Mesendoderm (in vitro differentiated cells): ENCODE results near the gene CALML3.

ENCODE experiments used
- DNase-seq: peaks from one replicate; pipeline ENCODE4 v3.0.0; 2013
- H2AK5ac ChIP-seq: 2 replicates; pipeline ENCODE4 v1.6.1; 2013; ENCODE audit warnings: low read length, inconsistent platforms
- H2BK120ac ChIP-seq: 2 replicates; pipeline ENCODE4 v1.6.1; 2013; ENCODE audit warnings: low read depth, mild to moderate bottlenecking, low read length, moderate library complexity, mixed read lengths
- H2BK15ac ChIP-seq: replicated peaks from 2 replicates; pipeline ENCODE4 v1.6.1; 2013; ENCODE audit warnings: low read depth, mild to moderate bottlenecking, moderate library complexity
- H2BK5ac ChIP-seq: 2 replicates; pipeline ENCODE4 v1.6.1; 2013; ENCODE audit warnings: low read length, inconsistent platforms
- H3K18ac ChIP-seq: 2 replicates; pipeline ENCODE4 v1.6.1; 2013; ENCODE audit warnings: mild to moderate bottlenecking, low read length, mixed read lengths
- H3K23ac ChIP-seq: one replicate; pipeline ENCODE4 v1.6.1; 2013; ENCODE audit warnings: low read length
- H3K27ac ChIP-seq: 2 replicates; pipeline ENCODE4 v1.5.1; 2013; ENCODE audit warnings: low read depth, mild to moderate bottlenecking, inconsistent platforms, low read length, moderate library complexity
- H3K27me3 ChIP-seq: 2 replicates; pipeline ENCODE4 v1.6.1; 2013; ENCODE audit warnings: low read length, control low read depth, mild to moderate bottlenecking, inconsistent platforms; ENCODE audit not compliant: insufficient read depth, poor library complexity
- H3K36me3 ChIP-seq: 2 replicates; pipeline ENCODE4 v1.6.1; 2013; ENCODE audit warnings: low read length, inconsistent platforms; ENCODE audit not compliant: control insufficient read depth, insufficient read depth
- H3K4ac ChIP-seq: one replicate; pipeline ENCODE4 v1.6.1; 2013; ENCODE audit warnings: low read depth, mild to moderate bottlenecking, low read length, moderate library complexity
- H3K4me1 ChIP-seq: 2 replicates; pipeline ENCODE4 v1.6.1; 2013; ENCODE audit warnings: low read depth, low read length, inconsistent platforms; ENCODE audit not compliant: control insufficient read depth
- H3K4me2 ChIP-seq: 2 replicates; pipeline ENCODE4 v1.6.1; 2013; ENCODE audit warnings: low read length
- H3K4me3 ChIP-seq: 2 replicates; pipeline ENCODE4 v1.5.1; 2013; ENCODE audit warnings: mild to moderate bottlenecking, low read length
- H3K56ac ChIP-seq: one replicate; pipeline ENCODE4 v1.6.1; 2013; ENCODE audit warnings: low read length
- H3K79me1 ChIP-seq: 2 replicates; pipeline ENCODE4 v1.6.1; 2013; ENCODE audit warnings: low read length, inconsistent platforms
- H3K79me2 ChIP-seq: 2 replicates; pipeline ENCODE4 v1.6.1; 2013; ENCODE audit warnings: mild to moderate bottlenecking, low read length; ENCODE audit not compliant: control insufficient read depth, insufficient read depth
- H3K9ac ChIP-seq: 2 replicates; pipeline ENCODE4 v1.6.1; 2013; ENCODE audit warnings: low read length, inconsistent platforms
- H4K5ac ChIP-seq: one replicate; pipeline ENCODE4 v1.6.1; 2013; ENCODE audit warnings: low read length
- H4K8ac ChIP-seq: one replicate; pipeline ENCODE4 v1.6.1; 2013; ENCODE audit warnings: low read depth, mild to moderate bottlenecking, control low read depth, low read length, moderate library complexity
- WGBS: extraction: QIAGEN DNeasy Blood & Tissue Kit; methylation state at CpG from one replicate; pipeline ENCODE4 v1.1.7; 2013; ENCODE audit warnings: low lambda C conversion rate, missing lambda C conversion rate; ENCODE audit not compliant: insufficient coverage; ENCODE audit errors: extremely low coverage; 5-methylcytosine and 5-hydroxymethylcytosine counted together

CALML3 gene

DNA sequence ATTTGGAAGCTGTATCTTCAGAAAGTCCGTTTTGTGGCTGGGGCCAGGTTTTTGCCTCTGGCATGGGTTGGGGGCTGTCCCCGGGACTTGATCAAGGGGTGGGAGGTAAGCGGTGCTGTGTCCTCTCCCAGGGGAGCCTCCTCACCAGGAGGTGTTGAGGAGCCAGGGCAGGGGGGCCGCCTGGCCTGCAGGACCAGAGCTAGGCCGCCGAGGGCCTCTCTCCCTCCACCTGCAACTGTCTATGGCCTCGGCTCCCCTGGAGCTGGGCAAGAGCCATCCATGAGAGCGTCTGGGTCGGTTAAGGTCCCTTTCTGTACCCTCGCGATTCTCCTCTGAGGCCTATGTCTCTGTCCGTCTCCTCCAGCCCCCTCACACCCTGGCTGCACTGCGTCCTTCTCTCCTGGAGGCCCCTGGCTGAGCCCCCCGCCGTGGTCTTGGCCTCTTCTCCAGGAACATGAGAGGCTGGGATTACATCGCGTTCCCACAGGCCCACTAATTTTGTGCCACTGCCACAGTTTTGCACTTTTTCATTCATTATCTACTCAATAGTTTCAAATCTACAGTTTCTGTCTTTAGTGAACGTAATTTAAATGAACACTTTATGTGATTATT, 46.0 kb upstream of the CALML3 start:
- Histone ChIP-seq H3K4me2 (no peak overlapping the region), H3K27me3 (no peaks in the 10 kb centered on the region), H3K4ac (peak overlapping the region; percentile 5), H3K79me2 (no peaks in the 10 kb centered on the region), H2BK120ac (peak overlapping the region; percentile 19), H3K56ac (peak overlapping the region; percentile 17), H3K4me1 (peaks cover 3% of the 10 kb centered on the region), H2AK5ac (no peak overlapping the region), H3K27ac (no peak overlapping the region), H2BK15ac (no peak overlapping the region), H2BK5ac (no peak overlapping the region), H3K9ac (no peak overlapping the region), H3K18ac (peak overlapping the region; percentile 70), H3K36me3 (no peaks in the 10 kb centered on the region), H3K79me1 (no peaks in the 10 kb centered on the region), H3K4me3 (no peak overlapping the region), H3K23ac (no peak overlapping the region), H4K8ac (no peak overlapping the region), H4K5ac (no peak overlapping the region)
- no peak for DNase-seq
- no CpG with 5 or more reads among the region's 18 CpGs for WGBS

DNA sequence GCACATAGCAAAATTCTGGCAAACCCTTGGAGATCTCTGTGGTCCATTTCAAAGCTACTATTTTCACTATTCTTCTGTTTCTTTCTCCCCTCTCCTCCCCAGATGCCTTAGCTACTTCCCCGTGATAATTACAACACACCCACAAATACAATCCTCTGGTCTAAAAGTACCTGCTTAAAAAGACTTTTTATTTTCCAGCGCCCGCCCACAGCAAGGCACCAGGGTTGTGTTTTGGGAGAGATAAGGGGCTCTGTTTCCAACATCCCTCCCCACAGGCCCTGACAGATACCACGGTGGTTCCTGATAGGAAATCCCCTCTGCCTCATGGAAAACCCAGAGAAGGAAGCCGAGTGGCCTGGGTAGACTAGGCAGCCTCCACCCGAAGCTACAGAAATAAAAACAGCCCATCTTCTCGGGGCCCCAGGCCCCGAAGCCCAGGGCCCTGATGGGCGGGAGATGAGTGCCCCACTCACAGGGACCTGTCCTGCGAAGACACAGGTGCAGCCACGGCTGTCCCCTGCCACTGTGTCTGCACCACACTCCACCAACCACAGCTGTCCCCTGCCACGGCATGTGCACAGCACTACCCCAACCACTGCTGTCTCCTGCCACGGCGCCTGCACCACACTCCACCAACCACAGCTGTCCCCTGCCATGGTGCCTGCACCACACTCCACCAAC, 45.1 kb upstream of the CALML3 start:
- no peak overlapping the region for H3K56ac ChIP-seq
- no peak overlapping the region for H3K9ac ChIP-seq
- H3K18ac ChIP-seq = no peak overlapping the region
- no peaks in the 10 kb centered on the region for H3K27me3 ChIP-seq
- no peak overlapping the region for H2BK120ac ChIP-seq
- no CpG with 5 or more reads among the region's 14 CpGs for WGBS
- peak overlapping the region; percentile 50 for H2AK5ac ChIP-seq
- peaks cover 3% of the 10 kb centered on the region for H3K4me1 ChIP-seq
- no peak overlapping the region for H2BK15ac ChIP-seq
- H4K5ac ChIP-seq = no peak overlapping the region
- peak overlapping the region; percentile 25 for H3K4ac ChIP-seq
- no peak overlapping the region for H3K4me2 ChIP-seq
- no peaks in the 10 kb centered on the region for H3K79me1 ChIP-seq
- peak; percentile 46 for DNase-seq
- H3K23ac ChIP-seq = no peak overlapping the region
- no peak overlapping the region for H3K27ac ChIP-seq
- no peaks in the 10 kb centered on the region for H3K36me3 ChIP-seq
- no peak overlapping the region for H4K8ac ChIP-seq
- H3K4me3 ChIP-seq = no peak overlapping the region
- no peak overlapping the region for H2BK5ac ChIP-seq
- H3K79me2 ChIP-seq = no peaks in the 10 kb centered on the region

DNA sequence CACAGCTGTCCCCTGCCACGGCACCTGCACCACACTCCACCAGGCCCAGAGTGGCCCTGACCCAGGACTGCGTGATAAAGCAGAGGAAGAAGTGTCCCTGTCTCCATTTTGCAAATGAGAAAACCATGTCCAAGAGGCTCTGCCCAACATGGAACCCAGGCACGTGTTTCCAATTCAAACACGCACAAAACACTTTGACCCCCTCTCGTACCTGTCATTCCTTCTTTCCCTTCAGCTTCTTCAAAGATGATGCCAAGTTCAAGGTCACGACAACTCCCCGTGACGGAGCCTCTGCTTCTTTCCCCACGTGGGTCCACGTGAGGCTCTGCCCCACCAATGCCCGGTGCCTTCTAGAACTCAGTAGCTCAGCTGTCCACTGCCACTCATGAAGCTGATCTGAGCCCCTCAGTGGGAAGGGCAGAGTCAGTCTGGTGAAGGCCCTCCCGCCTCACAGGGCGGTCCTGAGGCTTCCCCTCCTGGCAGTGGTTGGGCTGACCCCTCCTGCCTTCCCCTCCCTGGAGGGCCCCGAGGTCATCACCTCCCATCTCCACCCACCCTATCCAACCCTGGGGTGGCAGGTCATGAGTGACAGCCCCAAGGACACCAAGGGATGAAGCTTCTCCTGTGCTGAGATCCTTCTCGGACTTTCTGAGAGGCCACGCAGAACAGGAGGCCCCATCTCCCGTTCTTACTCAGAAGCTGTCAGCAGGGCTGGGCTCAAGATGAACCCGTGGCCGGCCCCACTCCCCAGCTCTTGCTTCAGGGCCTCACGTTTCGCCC, 44.4 kb upstream of the CALML3 start:
- H2BK15ac ChIP-seq = no peak overlapping the region
- H2BK5ac ChIP-seq = no peak overlapping the region
- H2AK5ac ChIP-seq = peak overlapping the region; percentile 50
- H3K4me3 ChIP-seq = no peak overlapping the region
- no peak overlapping the region for H3K4me2 ChIP-seq
- H3K27me3 ChIP-seq = no peaks in the 10 kb centered on the region
- no peak overlapping the region for H3K23ac ChIP-seq
- H2BK120ac ChIP-seq = no peak overlapping the region
- H3K4ac ChIP-seq = peak overlapping the region; percentile 10
- DNase-seq = no peak
- H3K79me1 ChIP-seq = no peaks in the 10 kb centered on the region
- H3K4me1 ChIP-seq = peaks cover 3% of the 10 kb centered on the region
- H3K36me3 ChIP-seq = no peaks in the 10 kb centered on the region
- WGBS = no CpG with 5 or more reads among the region's 21 CpGs
- no peak overlapping the region for H3K18ac ChIP-seq
- no peak overlapping the region for H4K5ac ChIP-seq
- no peak overlapping the region for H3K9ac ChIP-seq
- no peaks in the 10 kb centered on the region for H3K79me2 ChIP-seq
- no peak overlapping the region for H4K8ac ChIP-seq
- peak overlapping the region; percentile 19 for H3K56ac ChIP-seq
- no peak overlapping the region for H3K27ac ChIP-seq

DNA sequence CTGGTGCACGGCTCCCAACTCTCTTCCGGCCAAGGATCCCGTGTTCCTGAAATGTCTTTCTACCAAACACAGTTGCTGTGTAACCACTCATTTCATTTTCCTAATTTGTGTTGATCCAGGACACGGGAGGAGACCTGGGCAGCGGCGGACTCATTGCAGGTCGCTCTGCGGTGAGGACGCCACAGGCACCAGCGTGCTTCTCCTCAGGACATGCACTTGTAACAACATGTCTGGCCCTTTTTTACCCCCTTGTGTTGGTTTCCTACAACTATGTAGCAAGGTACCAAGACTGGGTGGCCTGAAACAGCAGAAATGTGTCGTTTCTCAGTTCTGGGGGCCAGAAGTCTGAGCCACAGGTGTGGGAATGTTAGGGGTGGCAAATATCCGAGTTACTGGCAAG, 43.6 kb upstream of the CALML3 start:
- no peak overlapping the region for H4K8ac ChIP-seq
- peak overlapping the region; percentile 27 for H2AK5ac ChIP-seq
- no peaks in the 10 kb centered on the region for H3K36me3 ChIP-seq
- no peak overlapping the region for H3K4me2 ChIP-seq
- peak overlapping the region; percentile 29 for H3K18ac ChIP-seq
- H2BK5ac ChIP-seq = peak overlapping the region; percentile 35
- peaks cover 6% of the 10 kb centered on the region for H3K4me1 ChIP-seq
- no peak overlapping the region for H2BK120ac ChIP-seq
- no peaks in the 10 kb centered on the region for H3K79me2 ChIP-seq
- H3K4ac ChIP-seq = no peak overlapping the region
- no peaks in the 10 kb centered on the region for H3K27me3 ChIP-seq
- WGBS = no CpG with 5 or more reads among the region's 12 CpGs
- H3K79me1 ChIP-seq = no peaks in the 10 kb centered on the region
- no peak overlapping the region for H4K5ac ChIP-seq
- no peak overlapping the region for H3K4me3 ChIP-seq
- H3K27ac ChIP-seq = no peak overlapping the region
- no peak overlapping the region for H2BK15ac ChIP-seq
- no peak overlapping the region for H3K23ac ChIP-seq
- H3K56ac ChIP-seq = peak overlapping the region; percentile 56
- H3K9ac ChIP-seq = no peak overlapping the region
- DNase-seq = no peak

DNA sequence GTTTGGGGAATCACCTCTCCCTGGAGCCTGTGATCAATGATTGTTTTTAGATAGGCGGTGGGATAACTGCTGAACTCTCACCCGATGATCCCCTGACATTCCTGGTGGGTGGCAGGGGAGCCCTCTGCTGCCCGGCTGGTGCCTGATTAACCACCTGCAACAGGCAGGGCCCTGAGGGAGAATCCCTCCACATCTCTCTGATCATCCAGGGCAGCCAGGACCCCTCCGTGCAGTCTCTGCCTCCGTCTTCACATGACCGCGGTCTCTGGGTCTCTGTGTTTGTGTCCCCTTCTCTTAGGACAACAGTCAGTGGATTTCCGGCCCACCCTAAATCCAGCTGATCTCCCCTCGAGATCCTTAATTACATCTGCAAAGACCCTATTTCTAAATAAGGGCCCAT, 42.7 kb upstream of the CALML3 start:
- no peak overlapping the region for H2BK120ac ChIP-seq
- no peak overlapping the region for H2BK5ac ChIP-seq
- no peak overlapping the region for H4K5ac ChIP-seq
- H3K4ac ChIP-seq = no peak overlapping the region
- no peak overlapping the region for H3K4me2 ChIP-seq
- no peak overlapping the region for H3K56ac ChIP-seq
- H3K4me3 ChIP-seq = no peak overlapping the region
- WGBS = no CpG with 5 or more reads among the region's 9 CpGs
- H3K23ac ChIP-seq = no peak overlapping the region
- no peak overlapping the region for H3K18ac ChIP-seq
- no peaks in the 10 kb centered on the region for H3K79me2 ChIP-seq
- H3K9ac ChIP-seq = no peak overlapping the region
- H3K79me1 ChIP-seq = no peaks in the 10 kb centered on the region
- no peak for DNase-seq
- H3K4me1 ChIP-seq = peaks cover 7% of the 10 kb centered on the region
- no peak overlapping the region for H2BK15ac ChIP-seq
- H2AK5ac ChIP-seq = no peak overlapping the region
- no peaks in the 10 kb centered on the region for H3K36me3 ChIP-seq
- H3K27me3 ChIP-seq = no peaks in the 10 kb centered on the region
- no peak overlapping the region for H4K8ac ChIP-seq
- H3K27ac ChIP-seq = no peak overlapping the region
